ENCODE data around the gene SEMA5B.

The SEMA5B gene

DNA sequence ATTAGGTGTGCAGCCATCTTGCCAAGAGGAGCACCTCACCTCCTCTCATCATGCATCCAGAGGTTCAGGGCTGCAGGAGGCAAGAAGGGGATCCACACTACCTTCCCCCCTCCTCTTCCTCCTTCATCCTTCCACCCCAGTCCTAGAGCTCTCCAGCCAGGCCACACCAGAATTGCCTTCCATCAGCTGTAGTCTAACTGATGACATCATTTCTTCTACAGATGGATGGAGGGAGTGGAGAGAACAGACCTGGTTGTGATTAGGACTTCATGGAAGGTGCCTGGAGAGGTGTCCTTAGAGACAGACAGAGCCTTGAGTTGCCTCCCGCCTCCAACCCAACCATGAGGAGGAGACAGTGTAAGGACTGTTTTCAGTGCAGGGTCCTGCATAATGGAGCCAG, 14.9 kb downstream of the SEMA5B start:
- Histone ChIP-seq H3K9me3 (ENCODE audit: control insufficient read depth, insufficient read depth, low read depth, low read length) (no peaks in the 10 kb centered on the region), H3K27ac (ENCODE audit: extremely low read depth, low read depth, low read length) (no peak overlapping the region), H3K4me1 (ENCODE audit: control insufficient read depth, insufficient read depth, low read length) (no peaks in the 10 kb centered on the region), H3K4me3 (ENCODE audit: low read depth, low read length) (no peak overlapping the region), H3K36me3 (ENCODE audit: control insufficient read depth in 2 of 2, insufficient read depth in 1 of 2, low read length in 2 of 2) (no peaks in the 10 kb centered on the region)
- POLR2A ChIA-PET: no interaction called here
- CTCF ChIA-PET: no interaction called here
- TF ChIP-seq ZNF629 (tag by site-specific recombination; IDR thresholded peaks at IDR 0.05) (0 out of 2 replicates have a peak, but pooled peaks have one; percentile 15), SCRT2 (tag by site-specific recombination; IDR thresholded peaks at IDR 0.05) (peak; percentile 60), ZIC2 (tag by site-specific recombination; IDR thresholded peaks at IDR 0.05) (no peak)
- TF ChIP-seq, protein P1, sequence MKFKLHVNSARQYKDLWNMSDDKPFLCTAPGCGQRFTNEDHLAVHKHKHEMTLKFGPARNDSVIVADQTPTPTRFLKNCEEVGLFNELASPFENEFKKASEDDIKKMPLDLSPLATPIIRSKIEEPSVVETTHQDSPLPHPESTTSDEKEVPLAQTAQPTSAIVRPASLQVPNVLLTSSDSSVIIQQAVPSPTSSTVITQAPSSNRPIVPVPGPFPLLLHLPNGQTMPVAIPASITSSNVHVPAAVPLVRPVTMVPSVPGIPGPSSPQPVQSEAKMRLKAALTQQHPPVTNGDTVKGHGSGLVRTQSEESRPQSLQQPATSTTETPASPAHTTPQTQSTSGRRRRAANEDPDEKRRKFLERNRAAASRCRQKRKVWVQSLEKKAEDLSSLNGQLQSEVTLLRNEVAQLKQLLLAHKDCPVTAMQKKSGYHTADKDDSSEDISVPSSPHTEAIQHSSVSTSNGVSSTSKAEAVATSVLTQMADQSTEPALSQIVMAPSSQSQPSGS (tag by site-specific recombination; IDR thresholded peaks at IDR 0.05; ENCODE audit: low read depth): peak; percentile 87

DNA sequence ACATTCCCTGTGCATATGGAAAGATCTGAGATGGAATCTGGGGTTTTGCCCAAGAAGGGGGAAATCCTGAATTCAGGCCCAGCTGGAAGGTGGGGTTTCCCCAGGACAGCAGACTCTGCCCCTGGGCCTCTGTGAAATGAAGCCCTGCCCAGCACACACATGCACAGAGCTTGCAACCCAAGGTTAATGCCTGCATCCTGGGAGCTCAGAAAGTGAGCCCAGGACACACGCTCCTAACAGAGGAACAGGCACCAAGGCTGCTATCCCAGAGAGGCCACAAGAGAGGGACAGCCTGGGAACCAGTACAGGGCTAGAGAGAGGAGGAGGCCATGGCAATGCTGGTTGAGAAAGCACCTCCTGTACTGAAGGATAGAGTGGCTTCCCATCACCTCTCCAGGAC, 16.1 kb downstream of the SEMA5B start:
- Histone ChIP-seq H3K4me1 (ENCODE audit: control insufficient read depth, insufficient read depth, low read length) (no peaks in the 10 kb centered on the region), H3K27ac (ENCODE audit: extremely low read depth, low read depth, low read length) (no peak overlapping the region), H3K4me3 (ENCODE audit: low read depth, low read length) (no peak overlapping the region), H3K9me3 (ENCODE audit: control insufficient read depth, insufficient read depth, low read depth, low read length) (no peaks in the 10 kb centered on the region), H3K36me3 (ENCODE audit: control insufficient read depth in 2 of 2, insufficient read depth in 1 of 2, low read length in 2 of 2) (no peaks in the 10 kb centered on the region)
- TF ChIP-seq, protein P2, sequence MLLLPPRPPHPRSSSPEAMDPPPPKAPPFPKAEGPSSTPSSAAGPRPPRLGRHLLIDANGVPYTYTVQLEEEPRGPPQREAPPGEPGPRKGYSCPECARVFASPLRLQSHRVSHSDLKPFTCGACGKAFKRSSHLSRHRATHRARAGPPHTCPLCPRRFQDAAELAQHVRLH (tag by site-specific recombination; IDR thresholded peaks at IDR 0.05): no peak
- TF ChIP-seq ZNF335 (tag by site-specific recombination; conservative IDR thresholded peaks at IDR 0.05) (no peak), ZNF239 (tag by site-specific recombination; IDR thresholded peaks at IDR 0.05) (no peak), ZNF266 (tag by site-specific recombination; IDR thresholded peaks at IDR 0.05; ENCODE audit: low read depth) (no peak), ZNF561 (tag by site-specific recombination; IDR thresholded peaks at IDR 0.05; ENCODE audit: borderline replicate concordance) (no peak), FEZF1 (tag by site-specific recombination; IDR thresholded peaks at IDR 0.05) (no peak), ZBTB1 (tag by site-specific recombination; IDR thresholded peaks at IDR 0.05) (no peak), SETDB1 (IDR thresholded peaks at IDR 0.05; ENCODE audit: insufficient read length, low read length) (no peak), HOXA7 (CRISPR knock-in tag; IDR thresholded peaks at IDR 0.05; ENCODE audit: borderline replicate concordance) (no peak), ZNF571 (tag by site-specific recombination; IDR thresholded peaks at IDR 0.05) (no peak), ZNF341 (tag by site-specific recombination; IDR thresholded peaks at IDR 0.05; ENCODE audit: low read depth) (no peak), KLF9 (tag by site-specific recombination; IDR thresholded peaks at IDR 0.05; ENCODE audit: low read depth) (no peak), SP3 (tag by site-specific recombination; IDR thresholded peaks at IDR 0.05) (no peak)
- TF ChIP-seq, protein P3, sequence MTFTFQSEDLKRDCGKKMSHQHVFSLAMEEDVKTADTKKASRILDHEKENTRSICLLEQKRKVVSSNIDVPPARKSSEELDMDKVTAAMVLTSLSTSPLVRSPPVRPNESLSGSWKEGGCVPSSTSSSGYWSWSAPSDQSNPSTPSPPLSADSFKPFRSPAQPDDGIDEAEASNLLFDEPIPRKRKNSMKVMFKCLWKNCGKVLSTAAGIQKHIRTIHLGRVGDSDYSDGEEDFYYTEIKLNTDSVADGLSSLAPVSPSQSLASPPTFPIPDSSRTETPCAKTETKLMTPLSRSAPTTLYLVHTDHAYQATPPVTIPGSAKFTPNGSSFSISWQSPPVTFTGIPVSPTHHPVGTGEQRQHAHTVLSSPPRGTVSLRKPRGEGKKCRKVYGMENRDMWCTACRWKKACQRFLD (tag by site-specific recombination; IDR thresholded peaks at IDR 0.05): no peak
- TF ChIP-seq, protein P4, sequence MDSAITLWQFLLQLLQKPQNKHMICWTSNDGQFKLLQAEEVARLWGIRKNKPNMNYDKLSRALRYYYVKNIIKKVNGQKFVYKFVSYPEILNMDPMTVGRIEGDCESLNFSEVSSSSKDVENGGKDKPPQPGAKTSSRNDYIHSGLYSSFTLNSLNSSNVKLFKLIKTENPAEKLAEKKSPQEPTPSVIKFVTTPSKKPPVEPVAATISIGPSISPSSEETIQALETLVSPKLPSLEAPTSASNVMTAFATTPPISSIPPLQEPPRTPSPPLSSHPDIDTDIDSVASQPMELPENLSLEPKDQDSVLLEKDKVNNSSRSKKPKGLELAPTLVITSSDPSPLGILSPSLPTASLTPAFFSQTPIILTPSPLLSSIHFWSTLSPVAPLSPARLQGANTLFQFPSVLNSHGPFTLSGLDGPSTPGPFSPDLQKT (IDR thresholded peaks at IDR 0.05; ENCODE audit: borderline replicate concordance, low read depth, low read length): no peak
- TF ChIP-seq, protein P5, sequence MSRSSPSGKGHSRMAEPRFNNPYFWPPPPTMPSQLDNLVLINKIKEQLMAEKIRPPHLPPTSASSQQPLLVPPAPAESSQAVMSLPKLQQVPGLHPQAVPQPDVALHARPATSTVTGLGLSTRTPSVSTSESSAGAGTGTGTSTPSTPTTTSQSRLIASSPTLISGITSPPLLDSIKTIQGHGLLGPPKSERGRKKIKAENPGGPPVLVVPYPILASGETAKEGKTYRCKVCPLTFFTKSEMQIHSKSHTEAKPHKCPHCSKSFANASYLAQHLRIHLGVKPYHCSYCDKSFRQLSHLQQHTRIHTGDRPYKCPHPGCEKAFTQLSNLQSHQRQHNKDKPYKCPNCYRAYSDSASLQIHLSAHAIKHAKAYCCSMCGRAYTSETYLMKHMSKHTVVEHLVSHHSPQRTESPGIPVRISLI (tag by site-specific recombination; IDR thresholded peaks at IDR 0.05): no peak
- POLR2A ChIA-PET: no interaction called here
- CTCF ChIA-PET: no interaction called here

All from HEK293 (cell line).